HEK293T (cell line): ENCODE data around the gene ADCY10.
"Not testable (repeated sequence)": the region's sequence is repeated elsewhere in the genome, so short reads cannot be mapped to it uniquely, and the experiment has no call there.

ENCODE experiments used
- CTCF ChIA-PET: fragments of 350-600 bp; formaldehyde crosslinking; extraction: SDS; loops from one replicate; lab custom pipeline; 2021; ENCODE audit warnings: antibody characterized with exemption, inconsistent platforms; lab: Yijun Ruan, JAX
- POLR2A ChIA-PET: fragments of 350-600 bp; formaldehyde crosslinking; extraction: SDS; loops from one replicate; lab custom pipeline; 2020; ENCODE audit warnings: antibody characterized with exemption, inconsistent platforms; lab: Yijun Ruan, JAX
- DNase-seq: peaks from one replicate; pipeline ENCODE4 v3.0.0; 2012; ENCODE audit warnings: mixed read lengths; ENCODE audit errors: extremely low spot score
- ARNT ChIP-seq: fragments of 450-650 bp; IDR thresholded peaks from 2 replicates; pipeline ENCODE4 v1.6.1; 2017; ENCODE audit warnings: mild to moderate bottlenecking
- BHLHE40 ChIP-seq: fragments of 450-650 bp; IDR thresholded peaks from 2 replicates; pipeline ENCODE4 v1.6.1; 2016; ENCODE audit warnings: mild to moderate bottlenecking, moderate library complexity, borderline replicate concordance
- CTBP1 ChIP-seq: fragments of 450-650 bp; IDR thresholded peaks from 2 replicates; pipeline ENCODE4 v1.6.1; 2016; ENCODE audit warnings: borderline replicate concordance
- ELF4 ChIP-seq: fragments of 450-650 bp; IDR thresholded peaks from 2 replicates; pipeline ENCODE4 v1.6.1; 2017; ENCODE audit warnings: antibody characterized with exemption
- FOXA1 ChIP-seq: fragments of 450-650 bp; IDR thresholded peaks from 2 replicates; pipeline ENCODE4 v1.6.1; 2016; ENCODE audit warnings: mild to moderate bottlenecking
- FOXK2 ChIP-seq: fragments of 450-650 bp; IDR thresholded peaks from 2 replicates; pipeline ENCODE4 v1.6.1; 2016; ENCODE audit warnings: mild to moderate bottlenecking
- FOXM1 ChIP-seq: fragments of 450-650 bp; IDR thresholded peaks from 2 replicates; pipeline ENCODE4 v1.6.1; 2017; ENCODE audit warnings: mild to moderate bottlenecking, borderline replicate concordance
- HDGF ChIP-seq: fragments of 450-650 bp; IDR thresholded peaks from 2 replicates; pipeline ENCODE4 v1.6.1; 2017; ENCODE audit warnings: antibody characterized with exemption, borderline replicate concordance
- L3MBTL2 ChIP-seq: fragments of 450-650 bp; conservative IDR thresholded peaks from 2 replicates; pipeline ENCODE4 v1.6.1; 2016; ENCODE audit warnings: mild to moderate bottlenecking
- LEF1 ChIP-seq: fragments of 450-650 bp; IDR thresholded peaks from 2 replicates; pipeline ENCODE4 v1.6.1; 2017; ENCODE audit warnings: mild to moderate bottlenecking, borderline replicate concordance
- NFRKB ChIP-seq: fragments of 450-650 bp; IDR thresholded peaks from 2 replicates; pipeline ENCODE4 v1.6.1; 2016; ENCODE audit warnings: mild to moderate bottlenecking, moderate library complexity
- SP1 ChIP-seq: fragments of 450-650 bp; IDR thresholded peaks from 2 replicates; pipeline ENCODE4 v1.6.1; 2017
- SUZ12 ChIP-seq: fragments of 450-650 bp; IDR thresholded peaks from 2 replicates; pipeline ENCODE4 v1.6.1; 2016; ENCODE audit warnings: mild to moderate bottlenecking
- TARDBP ChIP-seq: fragments of 450-650 bp; IDR thresholded peaks from 2 replicates; pipeline ENCODE4 v1.6.1; 2016
- ZNF384 ChIP-seq: fragments of 450-650 bp; IDR thresholded peaks from 2 replicates; pipeline ENCODE4 v1.6.1; 2016
- TF ChIP-seq, protein P1 (sequence below): fragments of 450-650 bp; IDR thresholded peaks from 2 replicates; pipeline ENCODE4 v1.6.1; 2016

The ADCY10 gene

DNA sequence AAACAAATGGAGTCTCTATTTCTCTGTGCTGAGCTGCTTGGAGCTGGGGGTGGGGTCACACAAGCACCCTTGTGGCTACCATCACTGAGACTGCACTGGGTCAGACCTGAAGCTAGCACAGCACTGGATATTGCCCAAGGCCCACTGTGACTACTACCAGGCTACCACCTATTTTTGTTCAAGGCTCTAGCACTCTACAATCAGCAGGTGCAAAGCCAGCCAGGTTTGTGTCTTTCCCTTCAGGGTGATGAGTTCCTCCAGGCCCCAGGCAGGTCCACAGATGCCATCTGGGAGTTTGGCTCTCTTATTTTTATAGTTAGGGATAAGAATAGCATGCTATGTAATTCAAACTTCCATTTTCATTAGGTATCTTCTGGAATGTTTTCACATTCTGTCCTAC lies 23.5 kb downstream of the ADCY10 start:
- POLR2A ChIA-PET = no interaction called here

DNA sequence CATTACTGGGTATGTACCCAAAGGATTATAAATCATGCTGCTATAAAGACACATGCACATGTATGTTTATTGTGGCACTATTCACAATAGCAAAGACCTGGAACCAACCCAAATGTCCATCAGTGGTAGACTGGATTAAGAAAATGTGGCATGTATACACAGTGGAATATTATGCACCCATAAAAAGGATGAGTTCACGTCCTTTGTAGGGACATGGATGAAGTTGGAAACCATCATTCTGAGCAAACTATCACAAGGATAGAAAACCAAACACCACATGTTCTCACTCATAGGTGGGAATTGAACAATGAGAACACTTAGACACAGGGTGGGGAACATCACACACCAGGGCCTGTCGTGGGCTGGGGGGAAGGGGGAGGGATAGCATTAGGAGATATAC lies 26.7 kb downstream of the ADCY10 start:
- POLR2A ChIA-PET, DNase-seq, CTCF ChIA-PET: not testable (repeated sequence)

More for the DNA sequence above, 23.5 kb downstream of the ADCY10 start:
- CTCF ChIA-PET = no interaction called here
- TF ChIP-seq FOXM1 (no peak), CTBP1 (no peak), FOXK2 (no peak), FOXA1 (no peak), SP1 (no peak), BHLHE40 (no peak), HDGF (no peak), ARNT (no peak), TARDBP (no peak), ELF4 (no peak), SUZ12 (no peak), NFRKB (no peak), LEF1 (no peak), L3MBTL2 (no peak), ZNF384 (no peak)
- TF ChIP-seq, protein P1, sequence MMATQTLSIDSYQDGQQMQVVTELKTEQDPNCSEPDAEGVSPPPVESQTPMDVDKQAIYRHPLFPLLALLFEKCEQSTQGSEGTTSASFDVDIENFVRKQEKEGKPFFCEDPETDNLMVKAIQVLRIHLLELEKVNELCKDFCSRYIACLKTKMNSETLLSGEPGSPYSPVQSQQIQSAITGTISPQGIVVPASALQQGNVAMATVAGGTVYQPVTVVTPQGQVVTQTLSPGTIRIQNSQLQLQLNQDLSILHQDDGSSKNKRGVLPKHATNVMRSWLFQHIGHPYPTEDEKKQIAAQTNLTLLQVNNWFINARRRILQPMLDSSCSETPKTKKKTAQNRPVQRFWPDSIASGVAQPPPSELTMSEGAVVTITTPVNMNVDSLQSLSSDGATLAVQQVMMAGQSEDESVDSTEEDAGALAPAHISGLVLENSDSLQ = no peak
- no peak for DNase-seq

DNA sequence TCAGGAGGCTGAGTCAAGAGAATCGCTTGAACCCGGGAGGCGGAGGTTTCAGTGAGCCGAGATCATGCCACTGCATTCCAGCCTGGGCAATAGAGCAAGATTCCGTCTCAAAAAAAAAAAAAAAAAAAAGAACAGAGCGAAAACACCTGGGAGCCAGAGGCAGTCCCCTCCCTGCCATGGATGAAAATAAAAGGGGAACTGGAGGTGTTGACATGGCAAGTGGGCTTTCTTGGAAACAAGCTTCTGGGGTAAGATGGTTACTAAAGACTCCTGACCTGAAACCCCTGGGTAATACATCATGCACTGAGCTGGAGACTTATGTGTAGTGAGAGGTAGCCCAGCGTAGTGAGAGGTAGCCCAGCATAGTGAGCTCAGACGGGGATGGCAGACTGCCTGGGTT lies 31.6 kb downstream of the ADCY10 start:
- no peak for DNase-seq
- CTCF ChIA-PET = no interaction called here
- no peak for TF ChIP-seq FOXM1
- TF ChIP-seq ELF4 = no peak
- TF ChIP-seq SUZ12 = no peak
- TF ChIP-seq NFRKB = no peak
- TF ChIP-seq FOXK2 = no peak
- TF ChIP-seq LEF1 = no peak
- TF ChIP-seq TARDBP = no peak
- no peak for TF ChIP-seq L3MBTL2
- no peak for TF ChIP-seq ARNT
- no peak for TF ChIP-seq SP1
- TF ChIP-seq HDGF = no peak
- TF ChIP-seq FOXA1 = no peak
- POLR2A ChIA-PET = no interaction called here

DNA sequence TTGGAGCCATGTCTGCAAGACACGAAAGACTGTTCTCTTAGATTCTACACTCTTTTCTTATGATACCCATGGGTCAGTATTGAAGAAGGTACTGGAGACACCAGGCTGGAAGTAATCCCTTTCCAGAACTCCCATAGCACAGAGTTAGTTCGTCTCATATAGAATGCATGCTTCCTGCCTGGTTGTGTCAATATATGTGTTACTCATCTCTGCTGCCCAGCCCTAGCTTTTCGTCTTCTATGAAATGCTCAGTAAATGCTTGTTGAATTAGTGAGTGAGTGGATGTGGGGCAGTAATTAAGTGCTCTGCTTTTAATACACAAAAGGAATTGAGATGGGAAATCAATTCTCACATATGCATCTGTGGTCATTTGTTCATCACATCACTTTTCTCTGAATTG lies 32.1 kb downstream of the ADCY10 start:
- no peak for DNase-seq
- POLR2A ChIA-PET = interaction anchor here (0.8 kb wide), 1 partner anchor 10 kb away, joined by 3 read pairs; no protein-coding TSS in a partner anchor
- TF ChIP-seq LEF1 = no peak
- no peak for TF ChIP-seq SUZ12
- TF ChIP-seq FOXM1 = no peak
- no peak for TF ChIP-seq BHLHE40
- TF ChIP-seq FOXK2 = no peak
- TF ChIP-seq ZNF384 = no peak
- TF ChIP-seq TARDBP = no peak
- no peak for TF ChIP-seq ARNT
- TF ChIP-seq, protein P1 = no peak
- TF ChIP-seq L3MBTL2 = no peak
- TF ChIP-seq FOXA1 = no peak
- no peak for TF ChIP-seq HDGF
- TF ChIP-seq CTBP1 = no peak
- TF ChIP-seq ELF4 = no peak
- TF ChIP-seq NFRKB = no peak
- CTCF ChIA-PET = no interaction called here

DNA sequence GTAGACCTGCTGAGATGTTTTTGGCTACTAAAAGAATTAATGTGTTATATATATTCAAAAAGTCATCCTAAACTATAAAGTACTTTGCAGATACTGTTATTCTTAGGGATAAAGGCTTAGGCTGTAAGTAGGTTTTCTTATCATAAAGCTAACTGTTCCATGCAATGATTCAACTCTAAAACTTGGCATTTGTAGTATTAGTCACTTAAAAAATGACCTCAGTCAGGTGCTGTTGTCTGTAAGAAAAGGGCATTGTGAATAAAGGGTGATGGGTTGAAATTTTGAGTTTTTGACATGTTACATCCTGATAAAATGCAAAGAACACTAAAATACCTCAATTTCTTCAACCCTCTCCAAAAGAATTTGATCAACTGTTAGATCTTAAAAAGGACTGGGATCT lies 32.9 kb downstream of the ADCY10 start:
- POLR2A ChIA-PET = interaction anchor here (0.8 kb wide), 1 partner anchor 10 kb away, joined by 3 read pairs; no protein-coding TSS in a partner anchor
- CTCF ChIA-PET = no interaction called here
- DNase-seq = no peak
- no peak for TF ChIP-seq ZNF384
- TF ChIP-seq, protein P1 = no peak
- TF ChIP-seq NFRKB = no peak
- TF ChIP-seq LEF1 = no peak
- no peak for TF ChIP-seq SP1
- TF ChIP-seq SUZ12 = no peak
- no peak for TF ChIP-seq HDGF
- no peak for TF ChIP-seq BHLHE40
- no peak for TF ChIP-seq FOXA1
- TF ChIP-seq TARDBP = no peak

DNA sequence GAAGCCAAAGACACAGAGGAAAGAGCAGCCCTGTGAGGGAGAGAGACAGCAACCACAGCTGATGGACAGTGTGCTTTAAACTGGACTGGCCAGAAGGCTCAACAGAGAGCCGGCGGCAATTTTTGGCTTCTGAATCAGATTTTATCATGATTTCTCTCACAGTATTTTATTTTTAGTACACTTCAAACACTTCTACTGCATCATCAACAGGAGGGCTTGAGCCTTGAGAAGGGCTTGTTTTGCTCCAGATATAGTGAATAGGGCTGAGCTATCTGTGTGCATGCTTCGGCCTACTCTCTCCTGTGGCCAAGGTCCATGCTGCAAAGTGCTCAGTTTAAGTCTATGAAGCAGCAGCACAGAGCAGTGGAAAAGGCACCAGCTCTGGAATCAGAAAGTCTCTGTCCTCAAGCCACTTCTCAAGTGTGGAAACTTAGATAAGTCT lies 33.3 kb downstream of the ADCY10 start:
- CTCF ChIA-PET = interaction anchor here (0.6 kb wide), 1 partner anchor 9 kb away, joined by 9 read pairs; no protein-coding TSS in a partner anchor
- TF ChIP-seq ELF4 (no peak), LEF1 (no peak), SP1 (no peak), FOXK2 (no peak), NFRKB (no peak), ARNT (no peak), SUZ12 (no peak), BHLHE40 (no peak)
- DNase-seq = no peak
- POLR2A ChIA-PET = no interaction called here
